ENCODE results near the gene SNRPF.
A peak's percentile ranks its signal among the peaks of the same experiment; 100 is the strongest.
"Not testable (repeated sequence)": the region's sequence is repeated elsewhere in the genome, so short reads cannot be mapped to it uniquely, and the experiment has no call there.

The SNRPF gene

GRCh38 chr12:95858451-95859343 lies at the start of gene SNRPF:
TSS of gene SNRPF (plus strand) at chr12:95858952. CDS start at chr12:95859074, 122 bp downstream.
- H3K36me3 ChIP-seq (ENCODE audit: control insufficient read depth, low read depth, low read length) = peaks cover 28% of the 10 kb centered on the region
- no peaks in the 10 kb centered on the region for H3K27me3 ChIP-seq (ENCODE audit: control insufficient read depth, insufficient read depth, low read length)
- peak within 1 kb of the TSS; percentile 98 for H3K9ac ChIP-seq (ENCODE audit: low read length)
- H3K4me3 ChIP-seq (ENCODE audit: low read length) = peak within 1 kb of the TSS; percentile 75
- H3K4me1 ChIP-seq (ENCODE audit: control insufficient read depth, low read depth, low read length) = no peaks in the 10 kb centered on the region
- H3K27ac ChIP-seq (ENCODE audit: low read length) = peak within 1 kb of the TSS; percentile 92
- no peaks in the 10 kb centered on the region for H3K9me3 ChIP-seq (ENCODE audit: control insufficient read depth, low read depth, low read length)

- Histone ChIP-seq H3K36me3 (ENCODE audit: control insufficient read depth, low read depth, low read length) (no peaks in the 10 kb centered on the region), H3K9me3 (ENCODE audit: control insufficient read depth, low read depth, low read length) (no peaks in the 10 kb centered on the region), H3K27me3 (ENCODE audit: control insufficient read depth, insufficient read depth, low read length) (no peaks in the 10 kb centered on the region), H3K4me3 (ENCODE audit: low read length) (no peak overlapping the region), H3K9ac (ENCODE audit: low read length) (no peak overlapping the region), H3K4me1 (ENCODE audit: control insufficient read depth, low read depth, low read length) (no peaks in the 10 kb centered on the region), H3K27ac (ENCODE audit: low read length) (no peak overlapping the region)
These were observed 49.6 kb upstream of the SNRPF start for GRCh38 chr12:95809000-95809680.

- H3K27ac ChIP-seq (ENCODE audit: low read length) = no peak overlapping the region
- H3K4me1 ChIP-seq (ENCODE audit: control insufficient read depth, low read depth, low read length) = no peaks in the 10 kb centered on the region
- no peaks in the 10 kb centered on the region for H3K36me3 ChIP-seq (ENCODE audit: control insufficient read depth, low read depth, low read length)
- H3K4me3 ChIP-seq (ENCODE audit: low read length) = no peak overlapping the region
- no peak overlapping the region for H3K9ac ChIP-seq (ENCODE audit: low read length)
- no peaks in the 10 kb centered on the region for H3K27me3 ChIP-seq (ENCODE audit: control insufficient read depth, insufficient read depth, low read length)
- H3K9me3 ChIP-seq (ENCODE audit: control insufficient read depth, low read depth, low read length) = no peaks in the 10 kb centered on the region
These were observed 48.3 kb upstream of the SNRPF start for GRCh38 chr12:95810411-95810810.

GRCh38 chr12:95812155-95812554 lies 46.6 kb upstream of the SNRPF start:
- not testable (repeated sequence) for H3K4me1 ChIP-seq (ENCODE audit: control insufficient read depth, low read depth, low read length); H3K9ac ChIP-seq (ENCODE audit: low read length); H3K27me3 ChIP-seq (ENCODE audit: control insufficient read depth, insufficient read depth, low read length); H3K36me3 ChIP-seq (ENCODE audit: control insufficient read depth, low read depth, low read length); H3K9me3 ChIP-seq (ENCODE audit: control insufficient read depth, low read depth, low read length); H3K27ac ChIP-seq (ENCODE audit: low read length); H3K4me3 ChIP-seq (ENCODE audit: low read length)

- H3K4me1 ChIP-seq (ENCODE audit: control insufficient read depth, low read depth, low read length) = no peaks in the 10 kb centered on the region
- H3K9ac ChIP-seq (ENCODE audit: low read length) = no peak overlapping the region
- no peak overlapping the region for H3K4me3 ChIP-seq (ENCODE audit: low read length)
- H3K27me3 ChIP-seq (ENCODE audit: control insufficient read depth, insufficient read depth, low read length) = no peaks in the 10 kb centered on the region
- H3K9me3 ChIP-seq (ENCODE audit: control insufficient read depth, low read depth, low read length) = no peaks in the 10 kb centered on the region
- H3K27ac ChIP-seq (ENCODE audit: low read length) = no peak overlapping the region
- no peaks in the 10 kb centered on the region for H3K36me3 ChIP-seq (ENCODE audit: control insufficient read depth, low read depth, low read length)
These were observed 43.0 kb upstream of the SNRPF start for GRCh38 chr12:95815632-95816212.

- Histone ChIP-seq H3K36me3 (ENCODE audit: control insufficient read depth, low read depth, low read length) (no peaks in the 10 kb centered on the region), H3K9ac (ENCODE audit: low read length) (no peak overlapping the region), H3K27me3 (ENCODE audit: control insufficient read depth, insufficient read depth, low read length) (no peaks in the 10 kb centered on the region), H3K27ac (ENCODE audit: low read length) (no peak overlapping the region), H3K4me1 (ENCODE audit: control insufficient read depth, low read depth, low read length) (no peaks in the 10 kb centered on the region), H3K9me3 (ENCODE audit: control insufficient read depth, low read depth, low read length) (no peaks in the 10 kb centered on the region), H3K4me3 (ENCODE audit: low read length) (no peak overlapping the region)
These were observed 38.6 kb upstream of the SNRPF start for GRCh38 chr12:95820096-95820703.

GRCh38 chr12:95829395-95829794 lies 29.4 kb upstream of the SNRPF start:
- Histone ChIP-seq H3K4me1 (ENCODE audit: control insufficient read depth, low read depth, low read length) (peaks cover 12% of the 10 kb centered on the region), H3K9me3 (ENCODE audit: control insufficient read depth, low read depth, low read length) (no peaks in the 10 kb centered on the region), H3K36me3 (ENCODE audit: control insufficient read depth, low read depth, low read length) (no peaks in the 10 kb centered on the region), H3K27me3 (ENCODE audit: control insufficient read depth, insufficient read depth, low read length) (no peaks in the 10 kb centered on the region), H3K4me3 (ENCODE audit: low read length) (no peak overlapping the region), H3K27ac (ENCODE audit: low read length) (no peak overlapping the region), H3K9ac (ENCODE audit: low read length) (no peak overlapping the region)

GRCh38 chr12:95830335-95831089 lies 28.2 kb upstream of the SNRPF start:
- Histone ChIP-seq H3K4me3 (ENCODE audit: low read length) (no peak overlapping the region), H3K27me3 (ENCODE audit: control insufficient read depth, insufficient read depth, low read length) (no peaks in the 10 kb centered on the region), H3K4me1 (ENCODE audit: control insufficient read depth, low read depth, low read length) (peaks cover 12% of the 10 kb centered on the region), H3K9me3 (ENCODE audit: control insufficient read depth, low read depth, low read length) (no peaks in the 10 kb centered on the region), H3K27ac (ENCODE audit: low read length) (no peak overlapping the region), H3K9ac (ENCODE audit: low read length) (no peak overlapping the region), H3K36me3 (ENCODE audit: control insufficient read depth, low read depth, low read length) (no peaks in the 10 kb centered on the region)

- Histone ChIP-seq H3K36me3 (ENCODE audit: control insufficient read depth, low read depth, low read length) (no peaks in the 10 kb centered on the region), H3K27ac (ENCODE audit: low read length) (no peak overlapping the region), H3K9ac (ENCODE audit: low read length) (no peak overlapping the region), H3K9me3 (ENCODE audit: control insufficient read depth, low read depth, low read length) (no peaks in the 10 kb centered on the region), H3K4me3 (ENCODE audit: low read length) (no peak overlapping the region), H3K4me1 (ENCODE audit: control insufficient read depth, low read depth, low read length) (no peaks in the 10 kb centered on the region), H3K27me3 (ENCODE audit: control insufficient read depth, insufficient read depth, low read length) (no peaks in the 10 kb centered on the region)
These were observed 24.2 kb upstream of the SNRPF start for GRCh38 chr12:95834572-95834971.

- Histone ChIP-seq H3K9ac (ENCODE audit: low read length) (no peak overlapping the region), H3K4me3 (ENCODE audit: low read length) (no peak overlapping the region), H3K27ac (ENCODE audit: low read length) (no peak overlapping the region), H3K9me3 (ENCODE audit: control insufficient read depth, low read depth, low read length) (no peaks in the 10 kb centered on the region), H3K4me1 (ENCODE audit: control insufficient read depth, low read depth, low read length) (no peaks in the 10 kb centered on the region), H3K27me3 (ENCODE audit: control insufficient read depth, insufficient read depth, low read length) (no peaks in the 10 kb centered on the region), H3K36me3 (ENCODE audit: control insufficient read depth, low read depth, low read length) (no peaks in the 10 kb centered on the region)
These were observed 22.6 kb upstream of the SNRPF start for GRCh38 chr12:95836185-95836609.
